HepG2 (cell line): ENCODE data around the gene DNAJC1. TPM values are rescaled to one million over a fixed set of nuclear protein-coding genes. Genes with fewer than 3 reads are reported as not detected.

ENCODE experiments used
- ARHGAP35 ChIP-seq: sonication (generic); formaldehyde crosslinking; IDR thresholded peaks from 2 replicates; pipeline ENCODE4 v1.9.0; 2022; ENCODE audit warnings: mild to moderate bottlenecking, inconsistent platforms, moderate library complexity, missing genetic modification reagents, borderline replicate concordance
- EZH2 ChIP-seq: conservative IDR thresholded peaks from 2 replicates; pipeline ENCODE4 v1.6.1; 2012; ENCODE audit warnings: mild to moderate bottlenecking, low read depth, low read length, moderate library complexity
- HIVEP1 ChIP-seq: sonication (generic); formaldehyde crosslinking; IDR thresholded peaks from 2 replicates; pipeline ENCODE4 v1.4.0; 2020; ENCODE audit warnings: mild to moderate bottlenecking, missing genetic modification reagents
- HMG20B ChIP-seq: conservative IDR thresholded peaks from 2 replicates; pipeline ENCODE4 v1.6.1; 2016; ENCODE audit warnings: missing genetic modification reagents, missing compliant biosample characterization
- ISL2 ChIP-seq: sonication (generic); formaldehyde crosslinking; IDR thresholded peaks from 2 replicates; pipeline ENCODE4 v1.5.0; 2020; ENCODE audit warnings: missing genetic modification reagents
- SCMH1 ChIP-seq: sonication (generic); formaldehyde crosslinking; IDR thresholded peaks from 2 replicates; pipeline ENCODE4 v1.9.0; 2021; ENCODE audit warnings: missing genetic modification reagents, mild to moderate bottlenecking, borderline replicate concordance
- SUZ12 ChIP-seq: fragments of 150-350 bp; IDR thresholded peaks from 2 replicates; pipeline ENCODE4 v1.6.1; 2014; ENCODE audit warnings: low read depth, low read length
- ZBTB2 ChIP-seq: sonication (generic); formaldehyde crosslinking; IDR thresholded peaks from 2 replicates; pipeline ENCODE4 v1.8.0; 2022; ENCODE audit warnings: low read depth, missing genetic modification reagents
- ZNF33B ChIP-seq: sonication (generic); formaldehyde crosslinking; IDR thresholded peaks from 2 replicates; pipeline ENCODE4 v1.5.1; 2020; ENCODE audit warnings: mild to moderate bottlenecking, missing genetic modification reagents
- ZNF407 ChIP-seq: sonication (generic); formaldehyde crosslinking; IDR thresholded peaks from one replicate; pipeline ENCODE4 v1.5.1; 2020; ENCODE audit warnings: mild to moderate bottlenecking, missing genetic modification reagents; ENCODE audit errors: not compliant biosample characterization
- ZNF879 ChIP-seq: sonication (generic); formaldehyde crosslinking; IDR thresholded peaks from 2 replicates; pipeline ENCODE4 v1.8.1; 2023; ENCODE audit warnings: missing genetic modification reagents
- polyA plus RNA-seq, 8 experiments: library from polyadenylated mRNA; depleted of rRNA in 3 of 8; stranded (reverse) in 7 of 8; unstranded in 1 of 8; fragments of >200 nt; fragmentation: Illumina TruSeq in 4 of 8; extraction: Trizol in 4 of 8; gene quantifications; 2 replicates each; pipeline versions ENCODE4 v1.2.1 to v1.2.3, GENCODE V29; 2011 to 2016; ENCODE audit warnings: low read depth in 4 of 8, missing spikeins in 1 of 8, mixed read lengths in 1 of 8; ENCODE audit not compliant: insufficient read depth in 1 of 8
- total RNA-seq, 5 experiments: library from RNA; depleted of rRNA; stranded (reverse); fragments of >200 nt; fragmentation: Illumina TruSeq; extraction: Trizol; gene quantifications; 2 replicates each; pipeline ENCODE4 v1.2.3, GENCODE V29; 2016; ENCODE audit warnings: low read depth in 1 of 5
- TF ChIP-seq, protein P1 (sequence below): sonication (generic); formaldehyde crosslinking; IDR thresholded peaks from 2 replicates; pipeline ENCODE4 v1.4.0; 2020; ENCODE audit warnings: missing genetic modification reagents
- TF ChIP-seq, protein P2 (sequence below): sonication (generic); formaldehyde crosslinking; IDR thresholded peaks from 2 replicates; pipeline ENCODE4 v1.5.0; 2020; ENCODE audit warnings: missing genetic modification reagents, mild to moderate bottlenecking, borderline replicate concordance
- TF ChIP-seq, protein P3 (sequence below): sonication (generic); formaldehyde crosslinking; IDR thresholded peaks from 2 replicates; pipeline ENCODE4 v1.5.0; 2020; ENCODE audit warnings: mild to moderate bottlenecking, missing genetic modification reagents

Gene DNAJC1
- total and polyA plus RNA-seq, 2 of the 13 experiments (the other 11 are each of a cell fraction or from before 2014, with no cell fraction given): 9.9 to 16.6 TPM

- TF ChIP-seq SUZ12 (no peak), ZNF33B (CRISPR knock-in tag) (no peak), ISL2 (CRISPR knock-in tag) (0 out of 2 replicates have a peak, but pooled peaks have one; percentile 42), EZH2 (no peak), ARHGAP35 (CRISPR knock-in tag) (no peak), ZNF407 (CRISPR knock-in tag) (no peak), ZNF879 (no peak), ZBTB2 (CRISPR knock-in tag) (no peak), HMG20B (CRISPR knock-in tag) (peak; percentile 67; the same call in 1 of the 2 replicates), SCMH1 (no peak), HIVEP1 (CRISPR knock-in tag) (no peak)
- TF ChIP-seq, protein P1, sequence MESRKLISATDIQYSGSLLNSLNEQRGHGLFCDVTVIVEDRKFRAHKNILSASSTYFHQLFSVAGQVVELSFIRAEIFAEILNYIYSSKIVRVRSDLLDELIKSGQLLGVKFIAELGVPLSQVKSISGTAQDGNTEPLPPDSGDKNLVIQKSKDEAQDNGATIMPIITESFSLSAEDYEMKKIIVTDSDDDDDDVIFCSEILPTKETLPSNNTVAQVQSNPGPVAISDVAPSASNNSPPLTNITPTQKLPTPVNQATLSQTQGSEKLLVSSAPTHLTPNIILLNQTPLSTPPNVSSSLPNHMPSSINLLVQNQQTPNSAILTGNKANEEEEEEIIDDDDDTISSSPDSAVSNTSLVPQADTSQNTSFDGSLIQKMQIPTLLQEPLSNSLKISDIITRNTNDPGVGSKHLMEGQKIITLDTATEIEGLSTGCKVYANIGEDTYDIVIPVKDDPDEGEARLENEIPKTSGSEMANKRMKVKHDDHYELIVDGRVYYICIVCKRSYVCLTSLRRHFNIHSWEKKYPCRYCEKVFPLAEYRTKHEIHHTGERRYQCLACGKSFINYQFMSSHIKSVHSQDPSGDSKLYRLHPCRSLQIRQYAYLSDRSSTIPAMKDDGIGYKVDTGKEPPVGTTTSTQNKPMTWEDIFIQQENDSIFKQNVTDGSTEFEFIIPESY (CRISPR knock-in tag): peak; percentile 30; the same call in 1 of the 2 replicates
- TF ChIP-seq, protein P2, sequence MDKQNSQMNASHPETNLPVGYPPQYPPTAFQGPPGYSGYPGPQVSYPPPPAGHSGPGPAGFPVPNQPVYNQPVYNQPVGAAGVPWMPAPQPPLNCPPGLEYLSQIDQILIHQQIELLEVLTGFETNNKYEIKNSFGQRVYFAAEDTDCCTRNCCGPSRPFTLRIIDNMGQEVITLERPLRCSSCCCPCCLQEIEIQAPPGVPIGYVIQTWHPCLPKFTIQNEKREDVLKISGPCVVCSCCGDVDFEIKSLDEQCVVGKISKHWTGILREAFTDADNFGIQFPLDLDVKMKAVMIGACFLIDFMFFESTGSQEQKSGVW: no peak
- TF ChIP-seq, protein P3, sequence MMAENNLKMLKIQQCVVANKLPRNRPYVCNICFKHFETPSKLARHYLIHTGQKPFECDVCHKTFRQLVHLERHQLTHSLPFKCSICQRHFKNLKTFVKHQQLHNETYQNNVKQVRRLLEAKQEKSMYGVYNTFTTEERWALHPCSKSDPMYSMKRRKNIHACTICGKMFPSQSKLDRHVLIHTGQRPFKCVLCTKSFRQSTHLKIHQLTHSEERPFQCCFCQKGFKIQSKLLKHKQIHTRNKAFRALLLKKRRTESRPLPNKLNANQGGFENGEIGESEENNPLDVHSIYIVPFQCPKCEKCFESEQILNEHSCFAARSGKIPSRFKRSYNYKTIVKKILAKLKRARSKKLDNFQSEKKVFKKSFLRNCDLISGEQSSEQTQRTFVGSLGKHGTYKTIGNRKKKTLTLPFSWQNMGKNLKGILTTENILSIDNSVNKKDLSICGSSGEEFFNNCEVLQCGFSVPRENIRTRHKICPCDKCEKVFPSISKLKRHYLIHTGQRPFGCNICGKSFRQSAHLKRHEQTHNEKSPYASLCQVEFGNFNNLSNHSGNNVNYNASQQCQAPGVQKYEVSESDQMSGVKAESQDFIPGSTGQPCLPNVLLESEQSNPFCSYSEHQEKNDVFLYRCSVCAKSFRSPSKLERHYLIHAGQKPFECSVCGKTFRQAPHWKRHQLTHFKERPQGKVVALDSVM (CRISPR knock-in tag): no peak
Measured at GRCh38 chr10:21727452-21728168, 275.9 kb downstream of the DNAJC1 start (continued).
